Measurements from ENCODE around the gene ABCC1. TPM values are rescaled to one million over a fixed set of nuclear protein-coding genes. Genes with fewer than 3 reads are reported as not detected.

Gene ABCC1
- total RNA-seq, 1 experiment from 2014 or later = 56.4 TPM

- Mint-ChIP-seq H3K4me3 (peak overlapping the region in 1 of 2 experiments; percentile 39; a peak in 1 of 5 replicates), H3K27ac (peak overlapping the region; percentile 88 to 94 (median 93); a peak in 6 of 7 replicates), H3K27me3 (ENCODE audit: low read depth) (peaks cover 3% of the 10 kb centered on the region; the same call in 1 of the 2 replicates), H3K4me1 (peaks cover 49 to 55% of the 10 kb centered on the region in 2 experiments), H3K36me3 (ENCODE audit: insufficient read depth in 1 of 3, low read depth in 3 of 3) (peaks cover 23 to 40% (median 24%) of the 10 kb centered on the region in 3 experiments), H3K9me3 (peaks cover 15 to 23% of the 10 kb centered on the region in 2 experiments)
- Histone ChIP-seq H3K27me3 (ENCODE audit: insufficient read depth, low read length) (no peaks in the 10 kb centered on the region), H4K8ac (replicated peaks; ENCODE audit: insufficient read length, low read depth, low read length) (no peak overlapping the region), H4K5ac (ENCODE audit: insufficient read length, low read depth, low read length) (no peak overlapping the region), H2BK15ac (ENCODE audit: low read depth, low read length) (no peak overlapping the region), H4K20me1 (ENCODE audit: control insufficient read depth, insufficient read depth, insufficient read length) (no peaks in the 10 kb centered on the region), H3K79me2 (ENCODE audit: insufficient read depth, low read length) (peaks cover 15% of the 10 kb centered on the region; the same call in 1 of the 2 replicates), H3K9me3 (ENCODE audit: control insufficient read depth, low read depth, low read length) (no peaks in the 10 kb centered on the region), H2BK120ac (ENCODE audit: low read depth, low read length, poor library complexity, severe bottlenecking) (no peak overlapping the region), H3K9ac (ENCODE audit: extremely low read depth, insufficient read length, low read length) (no peak overlapping the region), H3K4me1 (ENCODE audit: insufficient read depth, low read length) (peaks cover 9% of the 10 kb centered on the region), H3T11ph (ENCODE audit: low read length) (no peak overlapping the region), H3K18ac (ENCODE audit: insufficient read length, low read depth, low read length) (no peak overlapping the region), H2AFZ (ENCODE audit: low read length) (no peak overlapping the region), H3K23ac (ENCODE audit: insufficient read length, low read depth, low read length) (no peak overlapping the region), H3K4ac (ENCODE audit: low read depth, low read length) (no peak overlapping the region), H2BK5ac (ENCODE audit: insufficient read length, low read length) (no peak overlapping the region), H3K23me2 (ENCODE audit: insufficient read length, low read depth, low read length, poor library complexity, severe bottlenecking) (no peaks in the 10 kb centered on the region), H2BK20ac (ENCODE audit: low read depth, low read length, poor library complexity, severe bottlenecking) (no peak overlapping the region), H3K14ac (ENCODE audit: insufficient read depth, low read length) (no peak overlapping the region), H3K56ac (ENCODE audit: insufficient read length, low read depth, low read length) (no peak overlapping the region), H3K4me2 (ENCODE audit: insufficient read depth, insufficient read length, low read length) (no peak overlapping the region), H3K79me1 (ENCODE audit: insufficient read depth, low read depth, low read length, poor library complexity, severe bottlenecking) (peaks cover 9% of the 10 kb centered on the region), H3K27ac (ENCODE audit: insufficient read length, low read depth, low read length) (no peak overlapping the region), H2BK12ac (ENCODE audit: insufficient read length, low read depth, low read length) (no peak overlapping the region), H2AK5ac (ENCODE audit: insufficient read length, low read length) (no peak overlapping the region), H4K91ac (ENCODE audit: insufficient read length, low read depth, low read length) (no peak overlapping the region)
- TF ChIP-seq CTCF (conservative IDR thresholded peaks at IDR 0.05) = no peak
- no peak for DNase-seq
- no CpG with 5 or more reads among the region's 5 CpGs for WGBS (ENCODE audit: extremely low coverage, insufficient read length, low lambda C conversion rate)
Measured at GRCh38 chr16:15966420-15966819, 17.0 kb downstream of the ABCC1 start.
